ENCODE measurements around the gene EEIG1.

GRCh38 chr9:127945338-127945737, 35.5 kb downstream of the EEIG1 start:
- TF ChIP-seq CTCF (IDR thresholded peaks at IDR 0.05), result no peak
- TF ChIP-seq POLR2A (IDR thresholded peaks at IDR 0.05), result no peak
